ENCODE data around the gene CRHR1. TPM values are rescaled to one million over a fixed set of nuclear protein-coding genes. Genes with fewer than 3 reads are reported as not detected.

The CRHR1 gene
- total RNA-seq, 4 donors from 2014 or later = 0.25 to 3.7 (median 1.5) TPM

DNA sequence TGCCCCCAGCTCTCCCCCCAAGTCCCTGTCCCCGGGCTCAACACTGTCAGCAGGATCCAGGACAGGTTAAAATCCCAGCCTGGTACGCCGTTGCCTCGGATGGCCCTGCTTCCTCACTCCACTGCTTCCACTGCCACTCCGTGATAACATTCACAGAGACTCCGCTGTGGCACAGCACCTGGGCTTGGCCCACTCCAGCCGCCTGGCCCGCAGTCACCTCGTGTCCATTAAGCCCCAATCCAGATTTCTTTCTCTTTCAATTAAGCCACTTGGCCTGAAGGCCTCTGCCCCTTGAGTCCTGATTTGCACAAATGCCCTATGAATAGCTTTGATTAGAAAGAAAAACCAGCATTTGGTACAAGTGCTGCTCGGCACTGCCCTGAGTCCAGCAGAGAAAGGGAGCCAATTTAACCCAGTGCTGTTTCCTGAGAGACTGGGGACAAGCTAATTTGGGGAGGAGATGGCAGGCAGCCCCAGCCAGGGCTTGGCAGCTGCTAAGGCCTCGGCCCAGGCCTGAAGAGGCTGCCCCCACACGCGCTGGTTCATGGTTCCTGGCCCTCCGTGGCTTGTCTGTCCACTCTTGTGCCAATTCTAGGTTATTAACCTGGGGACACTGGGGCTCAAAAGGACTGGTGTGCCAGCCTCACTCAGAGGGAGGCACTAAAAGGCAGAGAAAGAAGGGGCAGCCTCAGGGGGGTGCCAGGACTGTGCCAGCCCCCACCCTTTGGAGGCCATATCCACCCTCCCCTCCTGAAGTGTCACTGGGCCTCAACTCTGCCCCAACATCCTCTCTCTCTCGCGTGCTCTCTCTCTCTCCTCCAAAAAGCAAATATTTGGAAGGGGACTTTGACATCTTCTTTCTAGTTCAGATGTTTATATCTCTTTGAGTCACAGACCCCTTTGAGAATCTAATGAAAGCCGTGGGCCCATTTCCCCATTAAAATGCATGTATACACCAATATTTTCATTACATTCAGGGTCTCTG, 30.8 kb downstream of the CRHR1 start:
- 81 to 88% methylated on average over 17 of the region's 17 CpGs for WGBS, 2 donors
- no peak overlapping the region for H3K4me3 ChIP-seq (ENCODE audit: low read depth, poor library complexity, severe bottlenecking)
- no peak for TF ChIP-seq POLR2A (IDR thresholded peaks at IDR 0.05)
- TF ChIP-seq, protein P1, sequence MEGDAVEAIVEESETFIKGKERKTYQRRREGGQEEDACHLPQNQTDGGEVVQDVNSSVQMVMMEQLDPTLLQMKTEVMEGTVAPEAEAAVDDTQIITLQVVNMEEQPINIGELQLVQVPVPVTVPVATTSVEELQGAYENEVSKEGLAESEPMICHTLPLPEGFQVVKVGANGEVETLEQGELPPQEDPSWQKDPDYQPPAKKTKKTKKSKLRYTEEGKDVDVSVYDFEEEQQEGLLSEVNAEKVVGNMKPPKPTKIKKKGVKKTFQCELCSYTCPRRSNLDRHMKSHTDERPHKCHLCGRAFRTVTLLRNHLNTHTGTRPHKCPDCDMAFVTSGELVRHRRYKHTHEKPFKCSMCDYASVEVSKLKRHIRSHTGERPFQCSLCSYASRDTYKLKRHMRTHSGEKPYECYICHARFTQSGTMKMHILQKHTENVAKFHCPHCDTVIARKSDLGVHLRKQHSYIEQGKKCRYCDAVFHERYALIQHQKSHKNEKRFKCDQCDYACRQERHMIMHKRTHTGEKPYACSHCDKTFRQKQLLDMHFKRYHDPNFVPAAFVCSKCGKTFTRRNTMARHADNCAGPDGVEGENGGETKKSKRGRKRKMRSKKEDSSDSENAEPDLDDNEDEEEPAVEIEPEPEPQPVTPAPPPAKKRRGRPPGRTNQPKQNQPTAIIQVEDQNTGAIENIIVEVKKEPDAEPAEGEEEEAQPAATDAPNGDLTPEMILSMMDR (IDR thresholded peaks at IDR 0.05) = no peak
- intact Hi-C loops (cut with DNase I; ENCODE audit: low total_unique reads) = no loop called here
- DNase-seq (ENCODE audit: low spot score in 2 of 2) = no peak

DNA sequence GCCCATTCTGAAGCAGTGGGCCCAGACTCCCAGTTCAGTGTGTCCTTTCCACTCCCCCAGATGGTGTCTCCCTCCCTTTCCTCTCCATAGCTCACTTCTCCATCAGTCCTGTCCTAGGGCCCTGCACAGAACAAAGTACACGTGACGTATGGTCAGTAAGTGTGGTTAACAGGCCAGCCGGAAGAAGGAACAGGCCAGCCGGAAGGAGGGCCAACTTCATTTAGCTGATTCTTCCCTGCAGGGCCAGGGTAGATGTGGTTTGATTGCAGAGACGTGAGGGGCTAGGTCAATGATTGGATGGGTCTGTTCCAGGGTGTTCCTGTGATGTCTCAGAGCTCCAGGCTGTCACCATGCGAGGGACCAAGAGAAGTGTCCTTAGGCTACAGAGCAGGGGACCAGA, 31.6 kb downstream of the CRHR1 start:
- H3K4me3 ChIP-seq (ENCODE audit: low read depth, poor library complexity, severe bottlenecking) = no peak overlapping the region
- intact Hi-C loops (cut with DNase I; ENCODE audit: low total_unique reads) = no loop called here
- WGBS, 2 donors = 83 to 91% methylated on average over 6 of the region's 6 CpGs
- TF ChIP-seq, protein P1 (IDR thresholded peaks at IDR 0.05) = no peak
- TF ChIP-seq POLR2A (IDR thresholded peaks at IDR 0.05) = no peak
- DNase-seq (ENCODE audit: low spot score in 2 of 2) = no peak

GRCh38 chr17:45818041-45818440, 33.9 kb downstream of the CRHR1 start:
- intact Hi-C loops (cut with DNase I; ENCODE audit: low total_unique reads) = no loop called here
- WGBS, 2 donors = 68 to 79% methylated on average over 6 of the region's 6 CpGs
- TF ChIP-seq, protein P1 (IDR thresholded peaks at IDR 0.05) = no peak
- TF ChIP-seq POLR2A (IDR thresholded peaks at IDR 0.05) = no peak
- no peak overlapping the region for H3K4me3 ChIP-seq (ENCODE audit: low read depth, poor library complexity, severe bottlenecking)
- DNase-seq (ENCODE audit: low spot score in 2 of 2) = no peak

DNA sequence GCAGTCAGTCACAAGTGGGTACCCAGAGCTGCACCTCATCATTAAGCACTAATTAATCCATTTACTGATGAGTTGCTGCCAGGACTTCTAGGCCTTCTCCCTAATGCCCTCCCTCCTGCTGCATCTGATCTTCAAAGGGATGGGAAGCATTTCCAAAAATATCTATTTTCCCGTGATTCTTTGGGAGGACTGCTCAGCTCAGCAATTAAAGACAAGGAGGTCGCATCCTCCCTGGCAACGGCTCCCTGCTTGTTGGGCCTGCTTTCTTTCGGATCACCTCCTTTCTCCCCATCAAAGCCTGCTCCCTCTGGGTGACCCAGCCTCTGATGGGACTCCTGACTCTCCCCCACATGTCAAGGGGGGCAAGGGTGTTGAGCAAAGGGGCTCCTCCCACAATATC, 34.6 kb downstream of the CRHR1 start:
- TF ChIP-seq, protein P1 (IDR thresholded peaks at IDR 0.05) = no peak
- no peak for TF ChIP-seq POLR2A (IDR thresholded peaks at IDR 0.05)
- no peak for DNase-seq (ENCODE audit: low spot score in 2 of 2)
- WGBS, 2 donors = 66 to 68% methylated on average over 4 of the region's 4 CpGs
- H3K4me3 ChIP-seq (ENCODE audit: low read depth, poor library complexity, severe bottlenecking) = no peak overlapping the region
- intact Hi-C loops (cut with DNase I; ENCODE audit: low total_unique reads) = no loop called here

GRCh38 chr17:45819632-45820031, 35.5 kb downstream of the CRHR1 start:
- intact Hi-C loops (cut with DNase I; ENCODE audit: low total_unique reads) = loop anchor here (10.0 kb wide), 1 partner anchor 85 kb away; no protein-coding TSS in a partner anchor
- no peak overlapping the region for H3K4me3 ChIP-seq (ENCODE audit: low read depth, poor library complexity, severe bottlenecking)
- 88 to 90% methylated on average over 6 of the region's 6 CpGs for WGBS, 2 donors
- DNase-seq (ENCODE audit: low spot score in 2 of 2) = no peak
- no peak for TF ChIP-seq POLR2A (IDR thresholded peaks at IDR 0.05)
- TF ChIP-seq, protein P1 (IDR thresholded peaks at IDR 0.05) = no peak

Data from lower leg skin (tissue), 4 donors.